Stomach (tissue), 9 donors: ENCODE data around the gene DACH2. TPM values are rescaled to one million over a fixed set of nuclear protein-coding genes. Genes with fewer than 3 reads are reported as not detected.

ENCODE experiments used
- DNase-seq, 2 donors: peaks; one replicate each; pipeline versions ENCODE4 v3.0.0 to v3.0.0-alpha.2; 2013 to 2019
- H3K27ac ChIP-seq, 5 donors: fragments of 200-600 bp in 4 of 5; sonication (generic) in 4 of 5; one replicate each; pipeline ENCODE4 v1.5.1; 2013 to 2019; ENCODE audit warnings: mild to moderate bottlenecking in 1 of 5, moderate library complexity in 1 of 5
- H3K27me3 ChIP-seq, 3 donors: fragments of 200-600 bp; sonication (generic); one replicate each; pipeline ENCODE4 v1.5.1; 2017 to 2019; ENCODE audit warnings: mixed run types in 1 of 3
- H3K36me3 ChIP-seq, 4 donors: fragments of 200-600 bp; sonication (generic); 1 replicate in 3 of 4; 2 replicates in 1 of 4; pipeline ENCODE4 v1.5.1; 2016 to 2019
- H3K4me1 ChIP-seq, 4 donors: fragments of 200-600 bp; sonication (generic); one replicate each; pipeline ENCODE4 v1.5.1; 2016 to 2019
- H3K4me3 ChIP-seq, 4 donors: fragments of 200-600 bp; sonication (generic) in 3 of 4; one replicate each; pipeline ENCODE4 v1.5.1; 2016 to 2019; ENCODE audit warnings: mild to moderate bottlenecking in 1 of 4
- H3K9me3 ChIP-seq, 4 donors: fragments of 200-600 bp; sonication (generic); one replicate each; pipeline ENCODE4 v1.5.1; 2016 to 2019
- EP300 ChIP-seq: sonication (generic); formaldehyde crosslinking; IDR thresholded peaks from one replicate; pipeline ENCODE4 v1.6.1; 2017; ENCODE audit warnings: antibody characterized with exemption
- POLR2A ChIP-seq, 4 donors: fragments of 450-650 bp; IDR thresholded peaks; one replicate each; pipeline ENCODE4 v1.6.1; 2016; ENCODE audit warnings: antibody characterized with exemption in 4 of 4, control low read depth in 2 of 4, mild to moderate bottlenecking in 1 of 4, moderate library complexity in 1 of 4
- POLR2AphosphoS5 ChIP-seq, 3 donors: sonication (generic); formaldehyde crosslinking; IDR thresholded peaks; one replicate each; pipeline ENCODE4 v1.6.1; 2016; ENCODE audit warnings: antibody characterized with exemption in 3 of 3
- WGBS, 5 donors: extraction: QIAGEN DNeasy Blood & Tissue Kit in 3 of 5; methylation state at CpG; one replicate each; pipeline versions ENCODE4 v1.1.5 to v1.1.7; 2013 to 2018; 5-methylcytosine and 5-hydroxymethylcytosine counted together
- intact Hi-C: fragments of 100-400 bp; cut with DNase I; formaldehyde crosslinking; loops from one replicate; pipeline ENCODE4 v1.15.1; 2023; ENCODE audit warnings: low total_unique reads
- polyA plus RNA-seq, 3 donors: library from polyadenylated mRNA; stranded (reverse); fragments of 200-250 nt; gene quantifications; one replicate each; pipeline ENCODE4 v1.2.3, GENCODE V29; 2013
- total RNA-seq, 5 donors: library from RNA; depleted of rRNA; stranded (reverse); fragments of >200 nt; gene quantifications; one replicate each; pipeline versions ENCODE4 v1.1.0 to v1.2.3, GENCODE V29; 2014 to 2016
- TF ChIP-seq, protein P1 (sequence below), 7 experiments: fragments of 450-650 bp in 4 of 7; fragments of 200-600 bp in 3 of 7; sonication (generic) in 3 of 7; IDR thresholded peaks; one replicate each; pipeline ENCODE4 v1.5.1; 2016 to 2019; ENCODE audit warnings: antibody characterized with exemption in 7 of 7, control low read depth in 2 of 7, mild to moderate bottlenecking in 1 of 7
- donor health status: healthy with polysubstance abuse.
- donor health status: Bipolar disorder and iron deficiency.
- donor health status: healthy.

DACH2 gene
- total and polyA plus RNA-seq, 8 donors: 0.10 to 6.1 (median 0.25) TPM; not detected in 3

DNA sequence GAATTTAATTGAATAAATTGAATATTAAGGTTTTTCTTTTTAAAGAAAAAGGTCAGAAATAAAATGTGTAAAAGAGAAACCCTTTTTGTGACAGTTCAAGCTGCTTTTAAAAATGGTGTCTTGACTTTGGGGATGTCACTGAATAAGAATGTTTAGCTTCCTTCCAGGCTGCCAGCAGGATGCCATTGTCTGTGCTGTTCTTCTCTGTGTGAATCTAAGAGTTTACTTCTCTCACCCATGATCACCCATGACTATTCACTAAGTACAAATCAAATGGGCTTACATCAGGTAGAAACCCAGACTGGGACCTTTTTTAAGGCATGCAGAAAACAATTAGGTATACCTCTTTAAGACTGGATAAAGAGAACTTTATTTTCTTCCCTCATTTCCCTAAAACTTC is 115.3 kb downstream of the DACH2 start:
- Histone ChIP-seq H3K9me3 (no peaks in the 10 kb centered on the region), H3K27me3 (no peaks in the 10 kb centered on the region), H3K27ac (no peak overlapping the region), H3K36me3 (no peaks in the 10 kb centered on the region), H3K4me1 (no peaks in the 10 kb centered on the region), H3K4me3 (no peak overlapping the region)
- TF ChIP-seq POLR2AphosphoS5 (IDR thresholded peaks at IDR 0.05): no peak
- TF ChIP-seq EP300: no peak
- TF ChIP-seq POLR2A (IDR thresholded peaks at IDR 0.05): no peak
- TF ChIP-seq, protein P1, sequence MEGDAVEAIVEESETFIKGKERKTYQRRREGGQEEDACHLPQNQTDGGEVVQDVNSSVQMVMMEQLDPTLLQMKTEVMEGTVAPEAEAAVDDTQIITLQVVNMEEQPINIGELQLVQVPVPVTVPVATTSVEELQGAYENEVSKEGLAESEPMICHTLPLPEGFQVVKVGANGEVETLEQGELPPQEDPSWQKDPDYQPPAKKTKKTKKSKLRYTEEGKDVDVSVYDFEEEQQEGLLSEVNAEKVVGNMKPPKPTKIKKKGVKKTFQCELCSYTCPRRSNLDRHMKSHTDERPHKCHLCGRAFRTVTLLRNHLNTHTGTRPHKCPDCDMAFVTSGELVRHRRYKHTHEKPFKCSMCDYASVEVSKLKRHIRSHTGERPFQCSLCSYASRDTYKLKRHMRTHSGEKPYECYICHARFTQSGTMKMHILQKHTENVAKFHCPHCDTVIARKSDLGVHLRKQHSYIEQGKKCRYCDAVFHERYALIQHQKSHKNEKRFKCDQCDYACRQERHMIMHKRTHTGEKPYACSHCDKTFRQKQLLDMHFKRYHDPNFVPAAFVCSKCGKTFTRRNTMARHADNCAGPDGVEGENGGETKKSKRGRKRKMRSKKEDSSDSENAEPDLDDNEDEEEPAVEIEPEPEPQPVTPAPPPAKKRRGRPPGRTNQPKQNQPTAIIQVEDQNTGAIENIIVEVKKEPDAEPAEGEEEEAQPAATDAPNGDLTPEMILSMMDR (IDR thresholded peaks at IDR 0.05): no peak
- no peak for DNase-seq
- intact Hi-C loops: no loop called here

GRCh38 chrX:86295293-86295692 is 147.0 kb downstream of the DACH2 start:
- no peak for TF ChIP-seq POLR2AphosphoS5 (IDR thresholded peaks at IDR 0.05)
- no peak for TF ChIP-seq EP300
- TF ChIP-seq, protein P1 (IDR thresholded peaks at IDR 0.05): no peak
- no peak for TF ChIP-seq POLR2A (IDR thresholded peaks at IDR 0.05)
- H3K27me3 ChIP-seq: no peaks in the 10 kb centered on the region

DNA sequence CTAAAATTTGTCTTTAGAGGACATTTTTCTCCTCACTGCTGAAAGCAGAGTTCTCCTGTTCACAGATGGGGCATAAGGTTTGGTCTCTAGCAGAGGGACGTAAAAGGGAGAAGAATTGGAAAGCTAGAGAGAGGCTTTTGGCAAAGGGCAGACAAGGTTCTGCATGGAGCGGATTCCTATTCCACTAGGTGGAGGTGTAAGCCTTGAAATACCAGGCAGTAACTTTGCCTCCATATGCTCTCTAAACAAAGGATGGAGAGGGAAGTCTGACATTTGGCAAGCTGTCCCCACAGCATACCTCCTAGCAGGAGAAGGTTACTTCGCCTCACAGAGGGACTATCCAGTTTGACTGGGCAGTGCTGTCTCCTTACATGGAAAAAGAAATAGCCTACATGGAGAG is 174.7 kb downstream of the DACH2 start:
- no peaks in the 10 kb centered on the region for H3K27me3 ChIP-seq
- no peaks in the 10 kb centered on the region for H3K4me1 ChIP-seq
- no peak overlapping the region for H3K4me3 ChIP-seq
- DNase-seq: no peak
- H3K27ac ChIP-seq: no peak overlapping the region
- TF ChIP-seq POLR2AphosphoS5 (IDR thresholded peaks at IDR 0.05) (no peak), EP300 (no peak), POLR2A (IDR thresholded peaks at IDR 0.05) (no peak)
- TF ChIP-seq, protein P1 (IDR thresholded peaks at IDR 0.05): no peak
- intact Hi-C loops: no loop called here
- H3K36me3 ChIP-seq: no peaks in the 10 kb centered on the region
- WGBS, 5 donors: 77 to 91% (median 87%) methylated on average over 3 of the region's 3 CpGs
- peaks cover 0 to 37% (median 22%) of the 10 kb centered on the region in 4 donors for H3K9me3 ChIP-seq

More at GRCh38 chrX:86295293-86295692, 147.0 kb downstream of the DACH2 start:
- no peak for DNase-seq
- intact Hi-C loops: no loop called here
- H3K4me3 ChIP-seq: no peak overlapping the region
- no peaks in the 10 kb centered on the region for H3K36me3 ChIP-seq
- no peaks in the 10 kb centered on the region for H3K4me1 ChIP-seq
- H3K27ac ChIP-seq: no peak overlapping the region
- H3K9me3 ChIP-seq: no peaks in the 10 kb centered on the region
- WGBS, 5 donors: 68 to 94% (median 84%) methylated on average over 9 to 10 of the region's 10 CpGs

DNA sequence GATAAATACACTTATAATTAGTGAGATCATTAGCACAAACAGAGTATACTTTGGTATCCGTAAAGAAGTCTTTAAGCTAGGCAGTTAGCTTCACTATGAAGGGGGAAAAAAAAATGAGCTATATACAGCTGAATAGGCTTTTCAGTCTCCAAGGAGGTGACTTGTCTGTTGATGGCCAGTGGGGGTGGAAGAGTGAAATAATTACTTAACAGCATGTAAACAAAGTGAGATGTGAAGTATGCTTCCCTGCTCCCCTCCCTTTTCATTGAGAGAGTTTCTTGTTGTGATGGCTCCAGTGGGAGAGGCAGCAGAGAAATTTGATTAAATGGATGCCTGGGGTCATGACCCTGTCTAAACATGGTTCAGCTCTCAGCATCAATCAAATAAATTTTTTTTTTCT is 180.9 kb downstream of the DACH2 start:
- Histone ChIP-seq H3K4me3 (no peak overlapping the region), H3K27ac (no peak overlapping the region), H3K4me1 (no peaks in the 10 kb centered on the region), H3K27me3 (no peaks in the 10 kb centered on the region), H3K9me3 (peaks cover 0 to 1% (median under 1%) of the 10 kb centered on the region in 4 donors), H3K36me3 (no peaks in the 10 kb centered on the region)
- 83 to 97% (median 90%) methylated on average over 1 of the region's 1 CpG; no CpG with 5 or more reads in 1 of the 5 donors for WGBS, 5 donors
- TF ChIP-seq POLR2AphosphoS5 (IDR thresholded peaks at IDR 0.05) (no peak), EP300 (no peak), POLR2A (IDR thresholded peaks at IDR 0.05) (no peak)
- TF ChIP-seq, protein P1 (IDR thresholded peaks at IDR 0.05): no peak
- no peak for DNase-seq
- intact Hi-C loops: no loop called here
